ENCODE results near the gene ZDHHC14. TPM values are rescaled to one million over a fixed set of nuclear protein-coding genes. Genes with fewer than 3 reads are reported as not detected.

ZDHHC14 gene
- total RNA-seq, 1 experiment from 2014 or later: 3.2 TPM

GRCh38 chr6:157721830-157722229 is 340.8 kb downstream of the ZDHHC14 start:
- Histone ChIP-seq H3K27me3 (replicated peaks; ENCODE audit: insufficient read depth, low read depth, low read length, poor library complexity) (no peaks in the 10 kb centered on the region), H3K27ac (ENCODE audit: low read depth, low read length, poor library complexity, severe bottlenecking) (no peak overlapping the region), H3K9me3 (ENCODE audit: low read depth, low read length, poor library complexity, severe bottlenecking) (no peaks in the 10 kb centered on the region), H3K36me3 (ENCODE audit: insufficient read depth, low read length, poor library complexity, severe bottlenecking) (no peaks in the 10 kb centered on the region), H3K4me1 (ENCODE audit: insufficient read depth, low read length, poor library complexity, severe bottlenecking) (peaks cover 10% of the 10 kb centered on the region), H3K4me3 (ENCODE audit: low read depth, low read length, poor library complexity, severe bottlenecking) (no peak overlapping the region)
- POLR2A ChIA-PET (ENCODE audit: low non-redundant PET): no interaction called here
- intact Hi-C loops (cut with micrococcal nuclease; ENCODE audit: unreplicated experiment): no loop called here
- no peak for DNase-seq (ENCODE audit: low spot score)
- CTCF ChIA-PET: no interaction called here
- TF ChIP-seq CTCF (conservative IDR thresholded peaks at IDR 0.05; ENCODE audit: low read depth, low read length) (no peak), EZH2 (IDR thresholded peaks at IDR 0.05; ENCODE audit: borderline replicate concordance, low read depth, low read length, poor library complexity, severe bottlenecking) (no peak)
- no TSS peak for BruUV-seq (replicated peaks)

GRCh38 chr6:157723376-157723775 is 342.4 kb downstream of the ZDHHC14 start:
- H3K4me1 ChIP-seq (ENCODE audit: insufficient read depth, low read length, poor library complexity, severe bottlenecking): peaks cover 10% of the 10 kb centered on the region
- CTCF ChIA-PET: no interaction called here
- intact Hi-C loops (cut with micrococcal nuclease; ENCODE audit: unreplicated experiment): no loop called here
- no TSS peak for BruUV-seq (replicated peaks)
- no peaks in the 10 kb centered on the region for H3K9me3 ChIP-seq (ENCODE audit: low read depth, low read length, poor library complexity, severe bottlenecking)
- no peak overlapping the region for H3K4me3 ChIP-seq (ENCODE audit: low read depth, low read length, poor library complexity, severe bottlenecking)
- no peak overlapping the region for H3K27ac ChIP-seq (ENCODE audit: low read depth, low read length, poor library complexity, severe bottlenecking)
- no peak for TF ChIP-seq EZH2 (IDR thresholded peaks at IDR 0.05; ENCODE audit: borderline replicate concordance, low read depth, low read length, poor library complexity, severe bottlenecking)
- no peak for TF ChIP-seq CTCF (conservative IDR thresholded peaks at IDR 0.05; ENCODE audit: low read depth, low read length)
- no peaks in the 10 kb centered on the region for H3K27me3 ChIP-seq (replicated peaks; ENCODE audit: insufficient read depth, low read depth, low read length, poor library complexity)
- no peaks in the 10 kb centered on the region for H3K36me3 ChIP-seq (ENCODE audit: insufficient read depth, low read length, poor library complexity, severe bottlenecking)
- DNase-seq (ENCODE audit: low spot score): no peak
- POLR2A ChIA-PET (ENCODE audit: low non-redundant PET): interaction anchor here (0.6 kb wide), 1 partner anchor 20 kb away, joined by 4 read pairs; no protein-coding TSS in a partner anchor

- TF ChIP-seq EZH2 (IDR thresholded peaks at IDR 0.05; ENCODE audit: borderline replicate concordance, low read depth, low read length, poor library complexity, severe bottlenecking): no peak
- no peak for TF ChIP-seq CTCF (conservative IDR thresholded peaks at IDR 0.05; ENCODE audit: low read depth, low read length)
- no TSS peak for BruUV-seq (replicated peaks)
- H3K4me3 ChIP-seq (ENCODE audit: low read depth, low read length, poor library complexity, severe bottlenecking): no peak overlapping the region
- DNase-seq (ENCODE audit: low spot score): no peak
- peaks cover 4% of the 10 kb centered on the region for H3K4me1 ChIP-seq (ENCODE audit: insufficient read depth, low read length, poor library complexity, severe bottlenecking)
- H3K27me3 ChIP-seq (replicated peaks; ENCODE audit: insufficient read depth, low read depth, low read length, poor library complexity): no peaks in the 10 kb centered on the region
- no peaks in the 10 kb centered on the region for H3K36me3 ChIP-seq (ENCODE audit: insufficient read depth, low read length, poor library complexity, severe bottlenecking)
- POLR2A ChIA-PET (ENCODE audit: low non-redundant PET): interaction anchor here (0.6 kb wide), 1 partner anchor 19 kb away, joined by 4 read pairs; no protein-coding TSS in a partner anchor
- H3K9me3 ChIP-seq (ENCODE audit: low read depth, low read length, poor library complexity, severe bottlenecking): no peaks in the 10 kb centered on the region
- intact Hi-C loops (cut with micrococcal nuclease; ENCODE audit: unreplicated experiment): no loop called here
- no peak overlapping the region for H3K27ac ChIP-seq (ENCODE audit: low read depth, low read length, poor library complexity, severe bottlenecking)
- CTCF ChIA-PET: no interaction called here
Observed at GRCh38 chr6:157724138-157724820, 343.3 kb downstream of the ZDHHC14 start.

All from A673 (cell line).